Measurements from ENCODE around the gene FAM163B. TPM values are rescaled to one million over a fixed set of nuclear protein-coding genes. Genes with fewer than 3 reads are reported as not detected.

Gene FAM163B
- total RNA-seq, 2 experiments from 2014 or later, result not detected

Other genes with a start within 250 kb of the FAM163B start
- gene SURF4, start 233.3 kb downstream of the FAM163B start, total RNA-seq, result 100 to 1,000 TPM; 358 to 368 TPM
- under 1 TPM; 0.69 to 0.90 TPM for gene STKLD1, start 233.0 kb downstream of the FAM163B start, total RNA-seq
- gene REXO4, start 191.4 kb downstream of the FAM163B start, total RNA-seq, result 10 to 100 TPM; 24.2 to 26.3 TPM
- gene ADAMTS13, start 187.0 kb downstream of the FAM163B start, total RNA-seq, result 1 to 10 TPM; 2.4 to 2.6 TPM
- gene CACFD1, start 149.4 kb downstream of the FAM163B start, total RNA-seq, result 1 to 10 TPM; 1.1 to 1.2 TPM
- 1 to 10 TPM; 2.2 to 2.6 TPM for gene SLC2A6, start 130.3 kb downstream of the FAM163B start, total RNA-seq
- gene MYMK, start 84.4 kb downstream of the FAM163B start, total RNA-seq, result not detected
- gene ADAMTSL2, start 74.7 kb downstream of the FAM163B start, total RNA-seq, result under 1 TPM; 0.05 to 0.07 TPM
- not detected for gene DBH, start 27.0 kb upstream of the FAM163B start, total RNA-seq
- 1 to 10 TPM; 6.5 to 6.6 TPM for gene SARDH, start 129.0 kb upstream of the FAM163B start, total RNA-seq